HTR-8/SVneo (cell line): Measurements from ENCODE around the gene USP53.
"Not testable (repeated sequence)": the region's sequence is repeated elsewhere in the genome, so short reads cannot be mapped to it uniquely, and the experiment has no call there.

Source experiments
- DNase-seq: peaks from one replicate; pipeline ENCODE4 v3.0.0; 2011; ENCODE audit warnings: low spot score, mixed read lengths; ENCODE audit not compliant: insufficient read length
- FAIRE-seq: peaks from 2 replicates; lab custom pipeline; 2011; peaks lifted over from hg19 to GRCh38; lab: Jason Lieb, UNC

USP53 gene

GRCh38 chr4:119261986-119262385, 49.5 kb downstream of the USP53 start:
- FAIRE-seq (no peak), DNase-seq (no peak)

GRCh38 chr4:119264743-119265142, 52.2 kb downstream of the USP53 start:
- FAIRE-seq (no peak), DNase-seq (no peak)

GRCh38 chr4:119266153-119266552, 53.6 kb downstream of the USP53 start:
- FAIRE-seq (no peak), DNase-seq (no peak)

GRCh38 chr4:119268466-119268865, 56.0 kb downstream of the USP53 start:
- no peak for DNase-seq
- FAIRE-seq: no peak

GRCh38 chr4:119271361-119272085, 59.0 kb downstream of the USP53 start:
- DNase-seq: no peak
- FAIRE-seq: no peak

- DNase-seq, FAIRE-seq: not testable (repeated sequence)
These were observed 67.0 kb downstream of the USP53 start for GRCh38 chr4:119279541-119279940.

GRCh38 chr4:119279945-119280344, 67.4 kb downstream of the USP53 start:
- not testable (repeated sequence) for FAIRE-seq, DNase-seq

- FAIRE-seq: no peak
These were observed 68.9 kb downstream of the USP53 start for GRCh38 chr4:119281393-119281792.

GRCh38 chr4:119284876-119285780, 72.6 kb downstream of the USP53 start:
- FAIRE-seq (peak; percentile 55), DNase-seq (no peak)

More at GRCh38 chr4:119281393-119281792, 68.9 kb downstream of the USP53 start:
- DNase-seq: no peak

GRCh38 chr4:119286377-119287002, 74.0 kb downstream of the USP53 start:
- DNase-seq: peak; percentile 14
- FAIRE-seq: no peak

GRCh38 chr4:119289313-119289712, 76.8 kb downstream of the USP53 start:
- FAIRE-seq (no peak), DNase-seq (no peak)

GRCh38 chr4:119290598-119290997, 78.1 kb downstream of the USP53 start:
- DNase-seq (no peak), FAIRE-seq (no peak)

- DNase-seq: no peak
- FAIRE-seq: no peak
These were observed 83.8 kb downstream of the USP53 start for GRCh38 chr4:119296356-119296755.

- FAIRE-seq: no peak
These were observed 85.3 kb downstream of the USP53 start for GRCh38 chr4:119297795-119298194.

GRCh38 chr4:119299260-119299671, 86.8 kb downstream of the USP53 start:
- DNase-seq (no peak), FAIRE-seq (no peak)

More at GRCh38 chr4:119297795-119298194, 85.3 kb downstream of the USP53 start:
- no peak for DNase-seq

GRCh38 chr4:119299741-119300100, 87.2 kb downstream of the USP53 start:
- FAIRE-seq: no peak

GRCh38 chr4:119300101-119300978, 87.8 kb downstream of the USP53 start:
- DNase-seq: peak; percentile 77
- FAIRE-seq: peak; percentile 65

More at GRCh38 chr4:119299741-119300100, 87.2 kb downstream of the USP53 start:
- DNase-seq: no peak

- no peak for DNase-seq
These were observed 89.7 kb downstream of the USP53 start for GRCh38 chr4:119302073-119302832.

More at GRCh38 chr4:119302073-119302832, 89.7 kb downstream of the USP53 start:
- FAIRE-seq: no peak
